Uterus (tissue), 4 donors: ENCODE results near the gene RAB8A. TPM values are rescaled to one million over a fixed set of nuclear protein-coding genes. Genes with fewer than 3 reads are reported as not detected.

Experiments
- DNase-seq, 2 donors: peaks; one replicate each; pipeline ENCODE4 v3.0.0-alpha.2; 2019 to 2020
- H3K27ac ChIP-seq, 2 donors: fragments of 200-600 bp; sonication (generic); 1 replicate in 1 of 2; 2 replicates in 1 of 2; pipeline ENCODE4 v1.5.1; 2016 to 2018
- H3K27me3 ChIP-seq, 2 donors: fragments of 200-600 bp; sonication (generic); one replicate each; pipeline ENCODE4 v1.5.1; 2018 to 2019; ENCODE audit warnings: control low read depth in 1 of 2
- H3K36me3 ChIP-seq, 2 donors: fragments of 200-600 bp; sonication (generic); one replicate each; pipeline ENCODE4 v1.5.1; 2019; ENCODE audit warnings: control low read depth in 1 of 2
- H3K4me1 ChIP-seq, 2 donors: fragments of 200-600 bp; sonication (generic); one replicate each; pipeline ENCODE4 v1.5.1; 2018 to 2019; ENCODE audit warnings: control low read depth in 1 of 2
- H3K4me3 ChIP-seq, 2 donors: fragments of 200-600 bp; sonication (generic); 1 replicate in 1 of 2; 2 replicates in 1 of 2; pipeline ENCODE4 v1.5.1; 2018 to 2019; ENCODE audit warnings: mild to moderate bottlenecking in 1 of 2
- H3K9me3 ChIP-seq, 2 donors: fragments of 200-600 bp; sonication (generic); one replicate each; pipeline ENCODE4 v1.5.1; 2019; ENCODE audit warnings: control low read depth in 1 of 2
- POLR2A ChIP-seq, 2 donors: fragments of 450-650 bp; IDR thresholded peaks; one replicate each; pipeline ENCODE4 v1.6.1; 2016; ENCODE audit warnings: antibody characterized with exemption in 2 of 2, mild to moderate bottlenecking in 1 of 2, moderate library complexity in 1 of 2
- intact Hi-C: fragments of 100-400 bp; cut with DNase I; formaldehyde crosslinking; loops from one replicate; pipeline ENCODE4 v1.15.1; 2023; ENCODE audit warnings: low total_unique reads
- total RNA-seq, 4 donors: library from RNA; depleted of rRNA in 3 of 4; stranded (reverse); fragments of >200 nt in 3 of 4; gene quantifications; one replicate each; pipeline versions ENCODE4 v1.1.0 to v1.2.4, GENCODE V29; 2014 to 2023
- TF ChIP-seq, protein P1 (sequence below), 4 experiments: fragments of 200-600 bp in 2 of 4; fragments of 450-650 bp in 2 of 4; sonication (generic) in 2 of 4; IDR thresholded peaks; one replicate each; pipeline ENCODE4 v1.5.1; 2016 to 2019; ENCODE audit warnings: antibody characterized with exemption in 4 of 4, mild to moderate bottlenecking in 2 of 4, moderate library complexity in 1 of 4
- donor health status: DM: yes; HTN: yes; CAD: no.

Gene RAB8A
- total RNA-seq, 4 donors from 2014 or later, result 13.3 to 67.4 (median 40.7) TPM

GRCh38 chr19:16100524-16100923, 11.2 kb upstream of the RAB8A start:
- H3K27me3 ChIP-seq, result no peaks in the 10 kb centered on the region
- H3K27ac ChIP-seq, result no peak overlapping the region
- H3K36me3 ChIP-seq, result no peaks in the 10 kb centered on the region
- H3K4me3 ChIP-seq, result no peak overlapping the region
- no peaks in the 10 kb centered on the region for H3K4me1 ChIP-seq
- no peak for TF ChIP-seq POLR2A (IDR thresholded peaks at IDR 0.05)
- TF ChIP-seq, protein P1, sequence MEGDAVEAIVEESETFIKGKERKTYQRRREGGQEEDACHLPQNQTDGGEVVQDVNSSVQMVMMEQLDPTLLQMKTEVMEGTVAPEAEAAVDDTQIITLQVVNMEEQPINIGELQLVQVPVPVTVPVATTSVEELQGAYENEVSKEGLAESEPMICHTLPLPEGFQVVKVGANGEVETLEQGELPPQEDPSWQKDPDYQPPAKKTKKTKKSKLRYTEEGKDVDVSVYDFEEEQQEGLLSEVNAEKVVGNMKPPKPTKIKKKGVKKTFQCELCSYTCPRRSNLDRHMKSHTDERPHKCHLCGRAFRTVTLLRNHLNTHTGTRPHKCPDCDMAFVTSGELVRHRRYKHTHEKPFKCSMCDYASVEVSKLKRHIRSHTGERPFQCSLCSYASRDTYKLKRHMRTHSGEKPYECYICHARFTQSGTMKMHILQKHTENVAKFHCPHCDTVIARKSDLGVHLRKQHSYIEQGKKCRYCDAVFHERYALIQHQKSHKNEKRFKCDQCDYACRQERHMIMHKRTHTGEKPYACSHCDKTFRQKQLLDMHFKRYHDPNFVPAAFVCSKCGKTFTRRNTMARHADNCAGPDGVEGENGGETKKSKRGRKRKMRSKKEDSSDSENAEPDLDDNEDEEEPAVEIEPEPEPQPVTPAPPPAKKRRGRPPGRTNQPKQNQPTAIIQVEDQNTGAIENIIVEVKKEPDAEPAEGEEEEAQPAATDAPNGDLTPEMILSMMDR (IDR thresholded peaks at IDR 0.05), result no peak
- no peaks in the 10 kb centered on the region for H3K9me3 ChIP-seq
- DNase-seq, result no peak
- intact Hi-C loops, result no loop called here

GRCh38 chr19:16104722-16105121, 7.0 kb upstream of the RAB8A start:
- TF ChIP-seq POLR2A (IDR thresholded peaks at IDR 0.05), result no peak
- Histone ChIP-seq H3K27ac (no peak overlapping the region), H3K36me3 (no peaks in the 10 kb centered on the region), H3K4me3 (no peak overlapping the region), H3K9me3 (no peaks in the 10 kb centered on the region), H3K4me1 (no peaks in the 10 kb centered on the region), H3K27me3 (no peaks in the 10 kb centered on the region)
- no peak for DNase-seq
- intact Hi-C loops, result no loop called here

DNA sequence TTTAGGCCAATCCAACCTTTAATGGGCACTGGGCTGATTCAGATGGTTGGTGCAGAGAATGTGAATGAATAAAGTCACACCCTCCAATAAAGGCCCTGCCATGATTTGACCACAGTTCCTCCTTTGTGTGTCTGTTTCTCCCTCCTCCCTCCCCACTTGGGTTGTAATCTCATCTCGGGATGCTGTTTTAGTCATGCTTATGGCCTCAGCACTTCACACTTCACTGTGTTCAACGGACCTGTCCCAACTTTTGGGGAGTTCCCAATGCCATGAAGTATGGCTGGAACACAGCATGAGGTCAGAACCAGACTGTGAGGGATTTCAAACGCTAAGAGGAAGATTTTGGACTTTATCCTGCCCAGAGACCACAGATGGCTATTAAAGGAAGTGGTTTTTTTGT, 5.6 kb upstream of the RAB8A start:
- H3K4me1 ChIP-seq, result no peaks in the 10 kb centered on the region
- H3K36me3 ChIP-seq, result no peaks in the 10 kb centered on the region
- H3K9me3 ChIP-seq, result no peaks in the 10 kb centered on the region
- no peaks in the 10 kb centered on the region for H3K27me3 ChIP-seq
- no peak for TF ChIP-seq POLR2A (IDR thresholded peaks at IDR 0.05)
- TF ChIP-seq, protein P1 (IDR thresholded peaks at IDR 0.05), result no peak
- DNase-seq, result no peak
- intact Hi-C loops, result no loop called here
- H3K27ac ChIP-seq, result no peak overlapping the region
- H3K4me3 ChIP-seq, result no peak overlapping the region

DNA sequence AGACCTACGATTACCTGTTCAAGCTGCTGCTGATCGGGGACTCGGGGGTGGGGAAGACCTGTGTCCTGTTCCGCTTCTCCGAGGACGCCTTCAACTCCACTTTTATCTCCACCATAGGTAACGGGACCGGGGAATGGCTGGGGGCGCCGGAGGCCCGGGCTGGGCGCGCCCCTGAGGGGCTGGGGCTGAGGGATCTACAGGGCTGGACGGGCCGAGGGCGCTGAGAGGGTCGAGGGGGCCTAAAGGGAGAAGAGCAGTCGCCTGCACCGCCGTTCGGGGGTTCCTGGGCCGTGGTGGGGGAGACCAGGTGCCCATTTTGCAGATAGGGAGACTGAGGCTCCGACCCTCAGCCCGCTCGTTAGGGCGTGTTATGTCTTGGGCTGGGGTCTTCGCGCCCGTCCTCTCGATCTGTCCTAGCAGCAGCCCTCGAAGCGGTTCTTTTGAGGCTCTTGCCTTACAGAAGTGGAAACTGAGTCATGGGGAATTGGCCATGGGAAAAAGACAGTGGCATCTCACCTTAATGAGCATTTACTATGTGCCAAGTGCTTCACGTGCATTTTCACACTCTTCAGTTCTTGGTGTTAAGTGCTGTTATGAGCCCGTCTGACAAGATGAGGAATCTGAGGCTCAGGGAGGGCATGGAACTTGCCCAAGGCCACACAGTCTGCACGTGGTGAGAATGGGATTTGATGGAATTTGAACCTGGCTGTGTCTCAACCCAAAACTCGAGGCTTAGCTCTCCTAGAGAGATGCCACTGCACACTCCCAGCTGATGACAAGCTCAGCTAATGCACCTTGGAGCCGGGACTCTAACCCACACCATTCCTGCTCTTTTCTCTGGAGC, 442 bp downstream of the RAB8A start:
- no peaks in the 10 kb centered on the region for H3K36me3 ChIP-seq
- intact Hi-C loops, result loop anchor here (5.0 kb wide), 1 partner anchor 70 kb away; no protein-coding TSS in a partner anchor

GRCh38 chr19:16112778-16113177, 1.1 kb downstream of the RAB8A start:
- Histone ChIP-seq H3K27ac (peak overlapping the region in 1 of 2 donors; percentile 91), H3K27me3 (no peaks in the 10 kb centered on the region), H3K4me1 (peaks cover 7 to 19% of the 10 kb centered on the region in 2 donors), H3K36me3 (no peaks in the 10 kb centered on the region), H3K9me3 (no peaks in the 10 kb centered on the region), H3K4me3 (peak overlapping the region in 1 of 2 donors; percentile 76)
- no peak for DNase-seq
- intact Hi-C loops, result loop anchor here (5.0 kb wide), 1 partner anchor 70 kb away; no protein-coding TSS in a partner anchor
- TF ChIP-seq POLR2A (IDR thresholded peaks at IDR 0.05), result no peak
- TF ChIP-seq, protein P1 (IDR thresholded peaks at IDR 0.05), result no peak

More for the DNA sequence above, 442 bp downstream of the RAB8A start:
- no peaks in the 10 kb centered on the region for H3K9me3 ChIP-seq
- H3K27ac ChIP-seq, result peak overlapping the region; percentile 91 to 93
- peak in 1 of 2 donors; percentile 41 for TF ChIP-seq POLR2A (IDR thresholded peaks at IDR 0.05)
- TF ChIP-seq, protein P1 (IDR thresholded peaks at IDR 0.05), result no peak
- no peaks in the 10 kb centered on the region for H3K27me3 ChIP-seq
- peaks cover 7 to 19% of the 10 kb centered on the region in 2 donors for H3K4me1 ChIP-seq
- H3K4me3 ChIP-seq, result peak overlapping the region; percentile 76 to 97
- no peak for DNase-seq
